Activated naive CD4-positive, alpha-beta T cell treated with anti-CD3 and anti-CD28 coated beads for 36 hours (primary cell): ENCODE data around the gene CFAP221. TPM values are rescaled to one million over a fixed set of nuclear protein-coding genes. Genes with fewer than 3 reads are reported as not detected.

Source experiments
- CTCF ChIA-PET: fragments of 350-600 bp; sonication (Branson Sonifier 250); formaldehyde crosslinking; loops from one replicate; lab custom pipeline; 2021; ENCODE audit warnings: antibody characterized with exemption; lab: Charles Lee
- DNase-seq: peaks from one replicate; pipeline ENCODE4 v3.0.0-alpha.2; 2020
- H3K27ac Mint-ChIP-seq: one replicate; pipeline ENCODE4 v1.8.0; 2021; ENCODE audit warnings: mild to moderate bottlenecking, mixed read lengths
- H3K27me3 Mint-ChIP-seq: one replicate; pipeline ENCODE4 v1.8.0; 2021; ENCODE audit warnings: low read depth, mixed read lengths
- H3K36me3 Mint-ChIP-seq: one replicate; pipeline ENCODE4 v1.8.0; 2021; ENCODE audit warnings: low read depth, mixed read lengths
- H3K4me1 Mint-ChIP-seq: one replicate; pipeline ENCODE4 v1.8.0; 2021; ENCODE audit warnings: low read depth, mixed read lengths
- H3K4me3 Mint-ChIP-seq: one replicate; pipeline ENCODE4 v1.8.0; 2021; ENCODE audit warnings: mild to moderate bottlenecking, moderate library complexity, mixed read lengths
- H3K9me3 Mint-ChIP-seq: one replicate; pipeline ENCODE4 v1.8.0; 2021; ENCODE audit warnings: mixed read lengths
- intact Hi-C: fragments of 100-400 bp; cut with micrococcal nuclease; formaldehyde crosslinking; loops from one replicate; pipeline ENCODE4 v1.15.1; 2023
- total RNA-seq, 2 experiments: library from RNA; stranded (reverse); gene quantifications; one replicate each; pipeline ENCODE4 v1.2.3, GENCODE V29; 2021

CFAP221 gene
- total RNA-seq, 2 experiments from 2014 or later = not detected

DNA sequence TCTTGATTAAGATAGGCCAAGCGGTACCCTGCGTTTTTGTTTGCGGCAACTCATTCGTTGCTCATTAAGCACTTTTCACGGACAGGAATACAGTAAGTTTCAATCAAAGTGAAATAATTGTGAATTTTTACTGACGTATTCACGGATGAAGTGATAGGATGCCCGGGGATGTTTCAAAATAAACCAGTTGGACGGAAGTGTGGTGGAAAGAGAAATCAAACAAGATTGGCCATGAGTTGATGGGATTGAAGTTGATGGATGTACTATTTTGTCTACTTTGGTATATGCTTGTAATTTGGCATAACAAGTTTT is 135.2 kb downstream of the CFAP221 start:
- Mint-ChIP-seq H3K4me1 (peaks cover 43% of the 10 kb centered on the region), H3K36me3 (peaks cover 19% of the 10 kb centered on the region), H3K9me3 (no peaks in the 10 kb centered on the region), H3K27me3 (no peaks in the 10 kb centered on the region), H3K4me3 (peak overlapping the region; percentile 81), H3K27ac (peak overlapping the region; percentile 62)
- intact Hi-C loops = loop anchor here (1.0 to 2.0 kb wide), 8 partner anchors 18 to 573 kb away; partner anchors contain the start of genes C2orf76, DBI, EPB41L5 and PTPN4
- no peak for DNase-seq
- CTCF ChIA-PET = interaction anchor here (0.8 to 1.7 kb wide), 7 partner anchors 19 to 497 kb away, joined by 3 to 5 read pairs (median 4); no protein-coding TSS in a partner anchor

DNA sequence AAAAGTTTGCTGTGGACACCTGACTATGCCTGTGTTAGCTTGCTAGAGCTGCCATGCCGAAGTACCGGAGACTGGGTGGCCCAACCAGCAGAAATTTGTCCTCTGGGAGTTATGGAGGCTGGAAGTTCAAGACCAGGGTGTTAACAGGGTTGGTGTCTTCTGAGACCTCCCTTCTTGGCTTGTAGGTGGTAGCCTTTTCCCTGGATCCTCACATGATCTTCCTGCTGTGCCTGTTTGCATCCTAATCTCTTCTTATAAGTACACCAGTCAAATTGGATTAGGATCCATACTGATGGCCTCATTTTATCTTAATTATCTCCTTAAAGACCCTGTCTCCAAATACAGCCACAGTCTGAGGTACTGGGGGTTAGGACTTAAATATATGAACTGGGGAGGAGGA is 135.6 kb downstream of the CFAP221 start:
- no peak for DNase-seq
- CTCF ChIA-PET = interaction anchor here (1.3 to 1.7 kb wide), 2 partner anchors 23 to 496 kb away, joined by 3 to 5 read pairs; no protein-coding TSS in a partner anchor
- Mint-ChIP-seq H3K4me3 (peak overlapping the region; percentile 81), H3K36me3 (peaks cover 19% of the 10 kb centered on the region), H3K9me3 (no peaks in the 10 kb centered on the region), H3K4me1 (peaks cover 43% of the 10 kb centered on the region), H3K27ac (peak overlapping the region; percentile 62), H3K27me3 (no peaks in the 10 kb centered on the region)
- intact Hi-C loops = loop anchor here (1.0 to 2.0 kb wide), 8 partner anchors 17 to 572 kb away; partner anchors contain the start of genes C2orf76, DBI, EPB41L5 and PTPN4

DNA sequence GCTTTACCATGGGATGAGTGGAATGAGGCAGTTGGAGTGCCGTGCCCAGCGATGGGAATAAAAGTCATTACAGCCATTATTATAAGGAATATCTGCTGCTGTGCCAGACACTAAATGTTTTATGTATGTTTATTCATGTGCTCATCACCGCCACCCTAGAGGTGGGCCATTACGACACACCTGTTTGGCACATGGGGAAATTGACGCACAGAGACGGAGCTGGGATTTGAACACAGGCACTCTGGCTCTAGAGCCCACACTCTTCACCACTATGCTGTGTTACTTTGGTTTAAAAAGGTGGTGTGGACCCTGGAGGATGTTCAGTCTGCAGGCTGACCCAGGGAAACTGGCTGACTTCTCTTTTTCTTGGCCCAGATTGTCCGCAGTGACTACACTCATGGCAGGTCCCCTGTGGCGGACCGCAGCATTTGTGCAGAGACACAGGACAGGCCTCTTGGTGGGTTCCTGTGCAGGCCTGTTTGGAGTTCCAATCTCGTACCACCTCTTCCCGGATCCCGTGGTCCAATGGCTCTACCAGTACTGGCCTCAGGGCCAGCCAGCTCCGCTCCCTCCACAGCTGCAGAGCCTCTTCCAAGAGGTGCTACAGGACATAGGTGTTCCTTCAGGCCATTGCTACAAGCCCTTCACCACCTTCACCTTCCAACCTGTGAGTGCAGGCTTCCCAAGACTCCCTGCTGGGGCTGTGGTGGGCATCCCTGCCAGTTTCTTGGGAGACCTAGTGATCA is 136.4 kb downstream of the CFAP221 start:
- intact Hi-C loops = no loop called here
- Mint-ChIP-seq H3K27me3 (no peaks in the 10 kb centered on the region), H3K36me3 (peaks cover 19% of the 10 kb centered on the region), H3K9me3 (no peaks in the 10 kb centered on the region), H3K4me3 (peak overlapping the region; percentile 81), H3K27ac (no peak overlapping the region), H3K4me1 (peaks cover 43% of the 10 kb centered on the region)
- CTCF ChIA-PET = interaction anchor here (1.1 to 1.7 kb wide), 3 partner anchors 14 to 496 kb away, joined by 3 to 5 read pairs (median 3); no protein-coding TSS in a partner anchor
- no peak for DNase-seq

DNA sequence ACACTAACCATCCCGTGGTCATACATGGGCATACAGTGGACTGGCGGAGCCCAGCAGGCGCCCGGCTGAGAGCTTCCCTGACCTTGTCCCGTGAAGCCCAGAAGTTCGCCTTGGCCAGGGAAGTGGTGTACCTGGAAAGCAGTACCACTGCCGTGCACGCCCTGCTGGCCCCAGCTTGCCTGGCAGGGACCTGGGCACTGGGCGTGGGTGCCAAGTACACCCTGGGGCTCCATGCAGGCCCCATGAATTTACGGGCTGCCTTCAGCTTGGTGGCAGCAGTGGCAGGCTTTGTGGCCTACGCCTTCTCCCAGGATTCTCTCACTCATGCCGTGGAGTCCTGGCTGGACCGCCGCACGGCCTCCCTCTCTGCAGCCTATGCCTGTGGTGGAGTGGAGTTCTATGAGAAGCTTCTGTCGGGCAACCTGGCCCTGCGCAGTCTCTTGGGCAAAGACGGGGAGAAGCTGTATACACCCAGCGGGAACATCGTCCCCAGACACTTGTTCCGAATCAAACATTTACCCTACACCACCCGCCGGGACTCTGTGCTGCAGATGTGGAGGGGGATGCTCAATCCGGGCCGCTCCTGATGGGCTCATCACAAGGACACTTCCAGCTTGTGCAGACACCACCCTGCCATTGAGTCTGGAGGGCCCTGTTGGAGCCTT is 137.1 kb downstream of the CFAP221 start:
- H3K9me3 Mint-ChIP-seq = no peaks in the 10 kb centered on the region
- no peaks in the 10 kb centered on the region for H3K27me3 Mint-ChIP-seq
- no peak overlapping the region for H3K27ac Mint-ChIP-seq
- peak overlapping the region; percentile 19 for H3K4me3 Mint-ChIP-seq
- H3K36me3 Mint-ChIP-seq = peaks cover 22% of the 10 kb centered on the region
- CTCF ChIA-PET = interaction anchor here (1.1 to 1.7 kb wide), 2 partner anchors 14 to 495 kb away, joined by 3 to 5 read pairs; no protein-coding TSS in a partner anchor
- no peak for DNase-seq
- peaks cover 43% of the 10 kb centered on the region for H3K4me1 Mint-ChIP-seq
- intact Hi-C loops = no loop called here

DNA sequence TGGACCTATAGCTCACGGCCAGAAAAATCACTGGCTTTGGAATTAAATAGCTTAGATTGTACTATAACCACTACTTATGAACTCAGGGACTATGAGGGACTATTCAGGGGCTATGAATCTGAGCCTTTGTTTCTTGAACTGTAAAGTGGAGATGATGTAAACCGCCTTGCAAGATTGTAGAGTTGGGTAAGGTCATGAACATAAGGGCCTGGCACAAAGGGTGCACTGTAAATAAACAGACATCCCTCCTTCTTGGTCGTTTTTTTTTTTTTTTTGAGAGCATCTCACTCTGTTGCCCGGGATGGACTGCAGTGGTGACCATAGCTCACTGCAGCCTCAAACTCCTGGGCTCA is 137.6 kb downstream of the CFAP221 start:
- no peak overlapping the region for H3K27ac Mint-ChIP-seq
- no peaks in the 10 kb centered on the region for H3K27me3 Mint-ChIP-seq
- CTCF ChIA-PET = no interaction called here
- no peak overlapping the region for H3K4me3 Mint-ChIP-seq
- DNase-seq = no peak
- H3K9me3 Mint-ChIP-seq = no peaks in the 10 kb centered on the region
- H3K4me1 Mint-ChIP-seq = peaks cover 43% of the 10 kb centered on the region
- H3K36me3 Mint-ChIP-seq = peaks cover 22% of the 10 kb centered on the region
- intact Hi-C loops = no loop called here

DNA sequence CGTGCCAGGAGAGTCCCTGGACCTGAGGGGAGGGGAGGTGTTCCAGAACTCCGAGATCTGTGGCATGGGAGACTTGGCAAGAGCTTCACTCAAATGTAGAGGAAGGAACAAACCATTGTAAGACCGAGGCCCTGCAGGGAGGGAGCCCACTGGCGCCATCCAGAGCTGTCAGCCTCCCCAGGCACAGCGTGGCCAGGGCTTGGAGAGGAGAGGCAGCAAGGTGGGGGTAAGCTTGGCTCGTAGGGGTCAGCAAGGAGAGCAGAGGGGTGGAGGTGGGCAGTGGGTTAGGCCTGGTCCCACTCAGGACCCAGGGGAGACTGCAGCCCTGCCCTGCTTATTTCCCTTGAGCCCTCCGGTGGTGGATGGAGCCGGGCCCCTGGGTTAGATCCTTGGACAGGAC is 138.3 kb downstream of the CFAP221 start:
- Mint-ChIP-seq H3K4me1 (peaks cover 43% of the 10 kb centered on the region), H3K36me3 (peaks cover 30% of the 10 kb centered on the region), H3K27ac (no peak overlapping the region), H3K4me3 (no peak overlapping the region), H3K9me3 (no peaks in the 10 kb centered on the region), H3K27me3 (no peaks in the 10 kb centered on the region)
- DNase-seq = no peak
- CTCF ChIA-PET = no interaction called here
- intact Hi-C loops = no loop called here

DNA sequence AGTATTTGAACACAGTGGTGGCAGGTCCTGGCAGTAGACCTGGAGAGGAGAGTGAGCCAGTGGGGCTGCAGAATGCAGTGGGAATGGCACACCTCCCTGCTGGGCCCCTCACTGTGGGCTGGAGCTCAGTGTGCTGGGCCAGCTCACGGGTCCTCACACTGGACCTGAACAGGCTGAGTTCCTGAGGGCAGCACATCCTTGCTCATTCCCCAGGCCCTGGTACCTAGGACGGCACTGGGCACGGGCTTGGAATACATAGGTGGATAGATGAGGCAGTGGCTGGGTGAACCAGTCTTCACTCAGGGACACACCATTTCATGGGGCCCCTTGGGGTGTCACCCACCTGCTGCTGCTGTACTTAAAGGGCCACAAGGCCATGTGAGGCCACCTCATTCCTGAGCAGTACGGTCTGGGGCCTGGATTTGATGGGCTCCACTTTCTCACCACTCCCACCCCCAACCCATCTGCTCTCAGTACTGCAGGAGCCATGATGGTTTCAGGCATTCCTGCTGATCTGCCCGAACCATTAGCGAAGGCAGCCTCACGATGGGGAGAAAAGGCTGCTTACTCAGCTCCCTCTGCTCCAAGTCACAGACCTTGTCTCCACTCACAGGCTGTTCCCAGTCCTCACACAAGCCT is 138.9 kb downstream of the CFAP221 start:
- Mint-ChIP-seq H3K4me1 (peaks cover 40% of the 10 kb centered on the region), H3K9me3 (no peaks in the 10 kb centered on the region), H3K4me3 (no peak overlapping the region), H3K36me3 (peaks cover 30% of the 10 kb centered on the region), H3K27ac (peak overlapping the region; percentile 8), H3K27me3 (no peaks in the 10 kb centered on the region)
- CTCF ChIA-PET = no interaction called here
- no peak for DNase-seq
- intact Hi-C loops = no loop called here

DNA sequence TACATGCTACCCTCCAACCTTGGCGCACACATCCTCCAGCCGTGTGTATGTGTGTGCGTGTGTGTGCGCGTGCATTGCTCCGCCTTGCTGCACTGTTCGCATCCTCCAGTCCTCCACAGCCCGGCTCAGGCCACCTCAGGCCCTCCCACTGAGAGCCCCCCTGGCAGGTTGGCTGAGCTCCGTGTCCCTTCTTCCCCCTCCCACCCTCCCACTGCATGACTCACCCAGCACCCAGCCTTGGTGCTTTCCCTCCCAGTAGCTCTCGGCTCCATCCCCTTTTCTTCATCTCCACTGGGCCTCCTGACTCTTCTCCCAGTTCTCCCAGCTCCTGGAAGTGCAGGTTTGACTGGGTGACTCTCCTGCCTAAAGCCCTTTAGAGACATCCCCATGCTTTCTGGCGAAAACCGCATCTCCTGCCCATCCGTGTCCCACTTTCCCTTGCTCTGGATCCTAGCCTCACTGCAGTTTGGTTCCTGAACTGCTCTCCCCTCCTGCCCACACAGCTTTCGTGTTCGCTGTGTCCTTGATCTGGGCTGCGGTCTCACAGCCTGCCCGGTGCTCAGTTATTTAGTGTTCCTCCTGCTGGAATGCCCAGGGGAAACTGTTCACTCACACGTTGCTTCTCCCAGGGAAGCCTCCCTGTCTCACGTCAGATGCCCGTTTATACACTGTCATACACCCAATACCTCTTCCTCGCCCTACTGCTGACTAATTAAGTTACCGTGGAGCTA is 139.6 kb downstream of the CFAP221 start:
- H3K36me3 Mint-ChIP-seq = peaks cover 30% of the 10 kb centered on the region
- intact Hi-C loops = no loop called here
- no peak overlapping the region for H3K27ac Mint-ChIP-seq
- no peaks in the 10 kb centered on the region for H3K27me3 Mint-ChIP-seq
- H3K4me1 Mint-ChIP-seq = peaks cover 36% of the 10 kb centered on the region
- H3K4me3 Mint-ChIP-seq = no peak overlapping the region
- no peaks in the 10 kb centered on the region for H3K9me3 Mint-ChIP-seq
- CTCF ChIA-PET = no interaction called here
- DNase-seq = no peak

DNA sequence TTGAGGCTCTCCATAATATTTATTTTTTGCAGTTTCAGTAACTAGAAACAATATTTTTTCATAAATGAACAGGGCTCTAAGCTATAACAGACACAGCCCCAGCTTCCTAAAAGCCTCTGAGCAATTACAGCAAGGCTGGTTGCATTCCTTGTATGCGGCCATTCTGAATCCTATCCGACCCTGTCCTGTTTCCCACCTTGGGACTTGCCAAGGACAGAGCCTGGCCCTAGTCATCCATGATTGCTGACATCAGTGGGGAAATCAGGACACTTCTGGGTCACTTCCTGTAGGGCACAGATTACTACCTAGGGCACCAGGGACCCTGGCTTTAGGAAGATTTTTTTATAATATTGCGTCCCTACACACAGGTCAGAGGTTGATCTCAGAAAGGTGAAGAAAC is 140.3 kb downstream of the CFAP221 start:
- Mint-ChIP-seq H3K4me1 (peaks cover 36% of the 10 kb centered on the region), H3K9me3 (no peaks in the 10 kb centered on the region), H3K27ac (no peak overlapping the region), H3K27me3 (no peaks in the 10 kb centered on the region), H3K36me3 (peaks cover 31% of the 10 kb centered on the region), H3K4me3 (no peak overlapping the region)
- intact Hi-C loops = no loop called here
- CTCF ChIA-PET = no interaction called here
- no peak for DNase-seq

DNA sequence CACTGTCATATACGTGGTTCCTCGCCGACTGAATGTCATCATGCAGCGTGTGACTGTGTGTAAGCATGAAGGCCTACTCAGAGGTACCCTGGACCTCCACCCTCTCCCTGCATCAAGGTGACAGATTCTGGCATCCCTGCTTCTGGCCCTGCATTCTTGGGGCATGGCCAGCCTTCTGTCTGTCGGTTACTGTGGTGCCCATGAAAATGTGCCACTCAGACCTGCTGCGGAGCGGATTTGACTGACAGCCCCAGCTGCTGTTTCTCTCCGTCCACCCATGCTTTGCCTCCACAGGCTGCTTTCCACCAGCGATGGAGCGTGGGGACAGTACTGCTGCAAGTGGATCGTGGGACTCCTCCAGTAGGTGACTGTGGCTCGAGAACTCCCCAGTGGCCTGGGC is 144.4 kb downstream of the CFAP221 start:
- CTCF ChIA-PET = no interaction called here
- peaks cover 12% of the 10 kb centered on the region for H3K36me3 Mint-ChIP-seq
- H3K27ac Mint-ChIP-seq = no peak overlapping the region
- intact Hi-C loops = no loop called here
- H3K27me3 Mint-ChIP-seq = no peaks in the 10 kb centered on the region
- H3K4me3 Mint-ChIP-seq = no peak overlapping the region
- no peak for DNase-seq
- no peaks in the 10 kb centered on the region for H3K9me3 Mint-ChIP-seq
- peaks cover 7% of the 10 kb centered on the region for H3K4me1 Mint-ChIP-seq

DNA sequence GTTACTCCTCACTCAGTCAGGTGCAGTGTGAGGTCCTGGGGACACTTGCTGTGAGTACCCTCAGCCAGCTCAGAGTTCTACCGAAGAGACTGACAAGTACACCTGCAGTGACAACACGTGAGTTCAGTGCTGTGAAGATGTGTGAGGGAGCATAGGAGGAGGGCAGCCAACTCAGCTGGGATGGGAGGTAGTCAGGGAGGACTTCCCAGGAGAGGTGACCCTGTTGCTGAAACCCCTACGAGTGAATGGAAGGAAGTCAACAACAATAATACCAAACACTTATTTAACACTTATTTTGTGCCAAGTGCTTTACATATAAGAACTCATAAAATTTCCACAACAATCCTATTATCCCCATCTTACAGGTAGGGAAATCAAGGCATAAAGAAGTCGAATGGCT is 145.0 kb downstream of the CFAP221 start:
- CTCF ChIA-PET = no interaction called here
- Mint-ChIP-seq H3K9me3 (no peaks in the 10 kb centered on the region), H3K4me3 (no peak overlapping the region), H3K27ac (no peak overlapping the region), H3K4me1 (peaks cover 6% of the 10 kb centered on the region), H3K36me3 (peaks cover 12% of the 10 kb centered on the region), H3K27me3 (no peaks in the 10 kb centered on the region)
- DNase-seq = no peak
- intact Hi-C loops = no loop called here

DNA sequence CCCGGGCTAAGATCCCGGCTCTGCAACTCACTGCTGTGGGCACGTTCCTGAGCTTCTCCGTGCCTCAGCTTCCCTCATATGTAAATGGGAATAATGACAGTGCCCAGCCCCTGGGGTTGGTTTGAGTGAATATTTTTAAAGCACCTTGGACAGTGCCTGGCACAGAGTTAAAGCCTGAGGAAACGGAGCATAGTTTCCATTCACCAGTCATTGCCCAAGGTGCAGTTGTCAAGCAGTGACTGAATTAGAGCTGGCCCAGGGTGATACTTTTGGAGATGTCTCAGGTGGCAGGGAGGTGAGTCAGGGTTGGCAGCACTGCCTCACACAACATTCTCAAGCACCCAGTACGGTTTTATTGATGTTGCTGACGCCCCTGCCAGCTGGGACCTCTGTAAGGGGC is 146.9 kb downstream of the CFAP221 start:
- CTCF ChIA-PET = interaction anchor here (0.9 to 2.1 kb wide), 2 partner anchors 12 to 132 kb away, joined by 3 to 5 read pairs; no protein-coding TSS in a partner anchor
- Mint-ChIP-seq H3K4me3 (no peak overlapping the region), H3K9me3 (no peaks in the 10 kb centered on the region), H3K36me3 (peaks cover 9% of the 10 kb centered on the region), H3K27me3 (no peaks in the 10 kb centered on the region), H3K27ac (no peak overlapping the region), H3K4me1 (peaks cover 23% of the 10 kb centered on the region)
- DNase-seq = no peak
- intact Hi-C loops = no loop called here
